ENCODE data around the gene TRAF3.
"Not testable (repeated sequence)": the region's sequence is repeated elsewhere in the genome, so short reads cannot be mapped to it uniquely, and the experiment has no call there.

The TRAF3 gene

DNA sequence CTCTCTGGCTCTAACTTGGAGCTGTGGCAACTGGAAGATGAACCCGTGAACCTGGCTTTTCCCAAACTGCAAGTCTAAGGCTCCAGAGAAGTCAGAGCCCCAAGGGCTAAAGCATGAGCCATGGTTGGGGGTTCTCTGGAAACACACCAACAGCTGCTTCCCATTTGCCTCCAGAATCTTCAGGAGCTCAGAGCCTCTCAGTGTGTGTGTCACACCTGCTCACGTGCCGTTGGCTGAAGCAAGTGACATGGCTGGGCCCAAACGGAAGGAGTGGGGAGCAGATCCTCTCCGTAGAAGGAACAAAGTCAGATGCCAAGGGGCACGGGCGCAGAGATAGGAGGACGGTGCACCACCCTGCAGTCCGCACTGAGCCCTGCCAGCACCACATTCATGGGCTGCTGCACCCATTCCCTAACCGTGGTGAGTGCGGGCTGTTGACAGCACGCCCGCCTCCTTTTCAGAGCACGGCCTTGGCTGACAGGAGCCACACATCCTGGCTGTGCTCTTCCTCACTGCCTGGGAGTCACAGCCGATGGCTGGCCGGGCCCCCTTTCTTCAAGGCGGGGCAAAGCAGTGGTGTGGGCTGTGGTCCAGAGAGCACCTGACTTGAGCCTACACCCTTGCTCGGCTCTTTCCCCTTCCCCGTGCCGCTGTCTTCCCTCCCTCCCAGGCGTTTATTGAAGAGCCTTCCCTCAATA, 16.6 kb upstream of the TRAF3 start:
- no peak for TF ChIP-seq CTCF (IDR thresholded peaks at IDR 0.05; ENCODE audit: control insufficient read depth, extremely low read depth, insufficient read depth)

GRCh38 chr14:102761206-102761605, 16.0 kb upstream of the TRAF3 start:
- no peak overlapping the region for H3K4me3 ChIP-seq (ENCODE audit: low read depth, low read length)
- no peak for TF ChIP-seq CTCF (IDR thresholded peaks at IDR 0.05; ENCODE audit: control insufficient read depth, extremely low read depth, insufficient read depth)
- DNase-seq (ENCODE audit: low read depth), result no peak

More for the DNA sequence above, 16.6 kb upstream of the TRAF3 start:
- no peak for DNase-seq (ENCODE audit: low read depth)
- no peak overlapping the region for H3K4me3 ChIP-seq (ENCODE audit: low read depth, low read length)

- no peak for TF ChIP-seq CTCF (IDR thresholded peaks at IDR 0.05; ENCODE audit: control insufficient read depth, extremely low read depth, insufficient read depth)
Measured at GRCh38 chr14:102764220-102764671, 13.0 kb upstream of the TRAF3 start.

GRCh38 chr14:102765770-102766169, 11.5 kb upstream of the TRAF3 start:
- not testable (repeated sequence) for DNase-seq (ENCODE audit: low read depth); H3K4me3 ChIP-seq (ENCODE audit: low read depth, low read length)

More at GRCh38 chr14:102764220-102764671, 13.0 kb upstream of the TRAF3 start:
- no peak for DNase-seq (ENCODE audit: low read depth)
- H3K4me3 ChIP-seq (ENCODE audit: low read depth, low read length), result no peak overlapping the region

GRCh38 chr14:102768223-102769048, 8.8 kb upstream of the TRAF3 start:
- DNase-seq (ENCODE audit: low read depth), result no peak
- TF ChIP-seq CTCF (IDR thresholded peaks at IDR 0.05; ENCODE audit: control insufficient read depth, extremely low read depth, insufficient read depth), result no peak
- no peak overlapping the region for H3K4me3 ChIP-seq (ENCODE audit: low read depth, low read length)

- no peak overlapping the region for H3K4me3 ChIP-seq (ENCODE audit: low read depth, low read length)
- no peak for DNase-seq (ENCODE audit: low read depth)
- TF ChIP-seq CTCF (IDR thresholded peaks at IDR 0.05; ENCODE audit: control insufficient read depth, extremely low read depth, insufficient read depth), result no peak
Measured at GRCh38 chr14:102769049-102769327, 8.3 kb upstream of the TRAF3 start.

GRCh38 chr14:102770147-102771123, 6.8 kb upstream of the TRAF3 start:
- TF ChIP-seq CTCF (IDR thresholded peaks at IDR 0.05; ENCODE audit: control insufficient read depth, extremely low read depth, insufficient read depth), result no peak
- no peak overlapping the region for H3K4me3 ChIP-seq (ENCODE audit: low read depth, low read length)
- no peak for DNase-seq (ENCODE audit: low read depth)
